ENCODE results near the gene UBE2J2. TPM values are rescaled to one million over a fixed set of nuclear protein-coding genes. Genes with fewer than 3 reads are reported as not detected.

UBE2J2 gene
- polyA plus RNA-seq, 1 of the 3 experiments (the other 2 are of a cell fraction), result 47.5 TPM

- peaks cover 0 to 9% of the 10 kb centered on the region in 2 experiments; a peak in 1 of 4 replicates for H3K4me1 ChIP-seq (ENCODE audit: control insufficient read depth in 1 of 2, insufficient read depth in 2 of 2, low read depth in 1 of 2, low read length in 1 of 2)
- CTCF ChIA-PET, result interaction anchor here (1.0 to 2.4 kb wide), 6 partner anchors 8 to 251 kb away, joined by 3 to 18 read pairs (median 4); no protein-coding TSS in a partner anchor
- no peak for DNase-seq
- no peak overlapping the region for H2AFZ ChIP-seq (ENCODE audit: low read depth)
- no peaks in the 10 kb centered on the region for H3F3A ChIP-seq (replicated peaks; ENCODE audit: insufficient read depth)
- H3K9ac ChIP-seq, result no peak overlapping the region
- WGBS (ENCODE audit: low lambda C conversion rate), result 84% methylated on average over 9 of the region's 14 CpGs
- no peak overlapping the region for H3K4me2 ChIP-seq
- no peak overlapping the region for H3K27ac ChIP-seq (ENCODE audit: low read depth in 2 of 2, low read length in 1 of 2)
- no peaks in the 10 kb centered on the region for H3K9me3 ChIP-seq
- no peaks in the 10 kb centered on the region for H3K79me2 ChIP-seq (ENCODE audit: insufficient read depth)
- no peaks in the 10 kb centered on the region for H3K36me3 ChIP-seq (replicated peaks in 1 of 2; ENCODE audit: control insufficient read depth in 1 of 2, insufficient read depth in 2 of 2, low read length in 1 of 2)
- POLR2A ChIA-PET, result no interaction called here
- no peak for TF ChIP-seq MAX (IDR thresholded peaks at IDR 0.05; ENCODE audit: low read depth)
- no peak for TF ChIP-seq NRF1 (IDR thresholded peaks at IDR 0.05; ENCODE audit: low read depth, low read length)
- TF ChIP-seq MXI1 (IDR thresholded peaks at IDR 0.05; ENCODE audit: low read depth, low read length), result no peak
- TF ChIP-seq CHD2 (IDR thresholded peaks at IDR 0.05; ENCODE audit: low read length, partially characterized antibody), result no peak
- no peak for TF ChIP-seq POLR2AphosphoS5 (IDR thresholded peaks at IDR 0.05; ENCODE audit: low read depth, low read length)
- no peak for TF ChIP-seq FOXJ3 (CRISPR knock-in tag; IDR thresholded peaks at IDR 0.05)
- TF ChIP-seq RAD21 (IDR thresholded peaks at IDR 0.05; ENCODE audit: low read length), result no peak
- no peak for TF ChIP-seq USF1 (IDR thresholded peaks at IDR 0.05; ENCODE audit: borderline replicate concordance, low read depth)
- no peak for TF ChIP-seq TEAD4 (IDR thresholded peaks at IDR 0.05; ENCODE audit: borderline replicate concordance, insufficient read depth)
- no peak for TF ChIP-seq EP300 (IDR thresholded peaks at IDR 0.05; ENCODE audit: borderline replicate concordance in 1 of 2, low read depth in 1 of 2, low read length in 1 of 2)
- no peaks in the 10 kb centered on the region for H3K9me2 ChIP-seq
- H4K20me1 ChIP-seq (ENCODE audit: insufficient read depth), result no peaks in the 10 kb centered on the region
- no peaks in the 10 kb centered on the region for H3K27me3 ChIP-seq (ENCODE audit: insufficient read depth)
- H3K4me3 ChIP-seq (ENCODE audit: low read depth in 2 of 2, low read length in 1 of 2), result no peak overlapping the region
These were observed 9.3 kb upstream of the UBE2J2 start for GRCh38 chr1:1282998-1283397.

DNA sequence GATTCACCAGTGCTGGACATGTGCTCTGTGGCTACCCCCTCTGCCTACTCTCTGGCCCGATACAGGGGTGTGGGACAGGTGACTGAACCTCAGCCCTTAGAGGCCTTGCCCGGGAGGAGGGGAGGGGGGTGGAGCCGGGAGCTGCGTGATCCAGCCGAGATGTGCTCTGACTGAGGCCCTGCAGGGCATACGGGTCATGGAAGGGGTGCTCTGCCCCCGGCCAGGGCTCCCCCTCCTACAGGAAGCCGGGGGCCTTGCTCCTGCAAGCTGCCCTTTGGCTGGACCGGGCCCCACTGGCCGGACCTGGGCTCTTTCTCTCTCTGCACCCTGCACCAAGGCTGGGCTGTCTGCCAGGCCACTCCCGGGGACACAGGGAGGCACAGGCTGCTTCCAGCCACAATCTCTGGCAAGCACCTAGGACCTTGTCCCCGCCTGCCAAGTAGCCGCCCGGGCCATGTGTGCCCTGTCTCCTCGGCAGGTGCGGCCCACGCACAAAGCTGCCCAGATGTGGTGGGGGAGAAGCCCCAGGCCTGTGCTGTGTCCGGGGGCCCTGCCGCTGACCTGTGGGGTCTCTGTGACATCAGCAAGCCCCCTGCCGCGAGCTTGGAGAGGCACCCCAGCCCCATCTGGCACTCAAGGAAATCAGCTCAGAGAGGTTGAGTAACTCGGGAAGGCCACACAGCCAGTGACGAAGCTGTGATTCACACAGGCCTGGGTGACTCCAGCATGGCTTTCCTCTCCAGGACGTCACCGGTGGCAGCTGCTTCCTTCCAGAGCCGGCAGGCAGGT lies 8.1 kb upstream of the UBE2J2 start:
- CTCF ChIA-PET, result interaction anchor here (1.3 to 2.4 kb wide), 3 partner anchors 9 to 219 kb away, joined by 4 to 18 read pairs (median 10); no protein-coding TSS in a partner anchor
- 47% methylated on average over 9 of the region's 26 CpGs for WGBS (ENCODE audit: low lambda C conversion rate)

More for the DNA sequence above, 8.1 kb upstream of the UBE2J2 start:
- Histone ChIP-seq H3K36me3 (replicated peaks in 1 of 2; ENCODE audit: control insufficient read depth in 1 of 2, insufficient read depth in 2 of 2, low read length in 1 of 2) (no peaks in the 10 kb centered on the region), H2AFZ (ENCODE audit: low read depth) (no peak overlapping the region), H3K27ac (ENCODE audit: low read depth in 2 of 2, low read length in 1 of 2) (no peak overlapping the region), H3K9me3 (no peaks in the 10 kb centered on the region), H4K20me1 (ENCODE audit: insufficient read depth) (no peaks in the 10 kb centered on the region), H3K9ac (no peak overlapping the region), H3K4me3 (ENCODE audit: low read depth in 2 of 2, low read length in 1 of 2) (no peak overlapping the region), H3K79me2 (ENCODE audit: insufficient read depth) (no peaks in the 10 kb centered on the region), H3K9me2 (no peaks in the 10 kb centered on the region), H3K27me3 (ENCODE audit: insufficient read depth) (no peaks in the 10 kb centered on the region), H3K4me1 (ENCODE audit: control insufficient read depth in 1 of 2, insufficient read depth in 2 of 2, low read depth in 1 of 2, low read length in 1 of 2) (peaks cover 0 to 9% of the 10 kb centered on the region in 2 experiments; a peak in 1 of 4 replicates), H3F3A (replicated peaks; ENCODE audit: insufficient read depth) (no peaks in the 10 kb centered on the region), H3K4me2 (no peak overlapping the region)
- DNase-seq, result peak; percentile 55
- TF ChIP-seq NFIC (IDR thresholded peaks at IDR 0.05; ENCODE audit: borderline replicate concordance), result no peak
- POLR2A ChIA-PET, result interaction anchor here (1.0 kb wide), 1 partner anchor 9 kb away, joined by 4 read pairs; no protein-coding TSS in a partner anchor

Data from SK-N-SH (cell line).